ENCODE data around the gene HOXB7. TPM values are rescaled to one million over a fixed set of nuclear protein-coding genes. Genes with fewer than 3 reads are reported as not detected.

Gene HOXB7
- total and polyA plus RNA-seq, 8 donors, result 2.4 to 10.5 (median 6.4) TPM

GRCh38 chr17:48617471-48618255 lies 6.8 kb upstream of the HOXB7 start:
- Histone ChIP-seq H3K27me3 (peaks cover 92 to 100% of the 10 kb centered on the region in 2 donors), H3K27ac (no peak overlapping the region), H3K9me3 (no peaks in the 10 kb centered on the region), H3K4me1 (peaks cover 0 to 28% of the 10 kb centered on the region in 2 donors), H3K4me3 (no peak overlapping the region), H3K36me3 (no peaks in the 10 kb centered on the region)
- DNase-seq (no peak), ATAC-seq (no peak)
- TF ChIP-seq CTCF (IDR thresholded peaks at IDR 0.05), result no peak
- intact Hi-C loops (cut with DNase I), result no loop called here

- intact Hi-C loops (cut with DNase I), result no loop called here
- DNase-seq, result no peak
- TF ChIP-seq CTCF (IDR thresholded peaks at IDR 0.05), result no peak
- Histone ChIP-seq H3K4me1 (peaks cover 0 to 36% of the 10 kb centered on the region in 2 donors), H3K9me3 (no peaks in the 10 kb centered on the region), H3K4me3 (no peak overlapping the region), H3K36me3 (no peaks in the 10 kb centered on the region), H3K27me3 (peaks cover 92 to 100% of the 10 kb centered on the region in 2 donors), H3K27ac (no peak overlapping the region)
- no peak for ATAC-seq
Observed at GRCh38 chr17:48616717-48617470, 6.1 kb upstream of the HOXB7 start.

- intact Hi-C loops (cut with DNase I), result no loop called here
Observed at GRCh38 chr17:48615963-48616716, 5.3 kb upstream of the HOXB7 start.

GRCh38 chr17:48615047-48615962 lies 4.5 kb upstream of the HOXB7 start, which contains the start of gene HOXB8:
TSS of gene HOXB8 (minus strand) at chr17:48615292. CDS start at chr17:48614704, 588 bp downstream.
- ATAC-seq (no peak), DNase-seq (no peak)
- Histone ChIP-seq H3K4me1 (peaks cover 0 to 52% of the 10 kb centered on the region in 2 donors), H3K4me3 (no peak within 1 kb of the TSS), H3K9me3 (no peaks in the 10 kb centered on the region), H3K27ac (no peak within 1 kb of the TSS), H3K27me3 (peaks cover 88 to 100% of the 10 kb centered on the region in 2 donors), H3K36me3 (no peaks in the 10 kb centered on the region)
- TF ChIP-seq CTCF (IDR thresholded peaks at IDR 0.05), result no peak
- intact Hi-C loops (cut with DNase I), result no loop called here

More at GRCh38 chr17:48615963-48616716, 5.3 kb upstream of the HOXB7 start:
- no peaks in the 10 kb centered on the region for H3K36me3 ChIP-seq
- DNase-seq (no peak), ATAC-seq (no peak)
- H3K27me3 ChIP-seq, result peaks cover 88 to 100% of the 10 kb centered on the region in 2 donors
- no peak overlapping the region for H3K27ac ChIP-seq
- no peaks in the 10 kb centered on the region for H3K9me3 ChIP-seq
- H3K4me1 ChIP-seq, result peaks cover 0 to 44% of the 10 kb centered on the region in 2 donors
- TF ChIP-seq CTCF (IDR thresholded peaks at IDR 0.05), result no peak
- no peak overlapping the region for H3K4me3 ChIP-seq
